ENCODE results near the gene HEATR1.

- TF ChIP-seq, protein P1, sequence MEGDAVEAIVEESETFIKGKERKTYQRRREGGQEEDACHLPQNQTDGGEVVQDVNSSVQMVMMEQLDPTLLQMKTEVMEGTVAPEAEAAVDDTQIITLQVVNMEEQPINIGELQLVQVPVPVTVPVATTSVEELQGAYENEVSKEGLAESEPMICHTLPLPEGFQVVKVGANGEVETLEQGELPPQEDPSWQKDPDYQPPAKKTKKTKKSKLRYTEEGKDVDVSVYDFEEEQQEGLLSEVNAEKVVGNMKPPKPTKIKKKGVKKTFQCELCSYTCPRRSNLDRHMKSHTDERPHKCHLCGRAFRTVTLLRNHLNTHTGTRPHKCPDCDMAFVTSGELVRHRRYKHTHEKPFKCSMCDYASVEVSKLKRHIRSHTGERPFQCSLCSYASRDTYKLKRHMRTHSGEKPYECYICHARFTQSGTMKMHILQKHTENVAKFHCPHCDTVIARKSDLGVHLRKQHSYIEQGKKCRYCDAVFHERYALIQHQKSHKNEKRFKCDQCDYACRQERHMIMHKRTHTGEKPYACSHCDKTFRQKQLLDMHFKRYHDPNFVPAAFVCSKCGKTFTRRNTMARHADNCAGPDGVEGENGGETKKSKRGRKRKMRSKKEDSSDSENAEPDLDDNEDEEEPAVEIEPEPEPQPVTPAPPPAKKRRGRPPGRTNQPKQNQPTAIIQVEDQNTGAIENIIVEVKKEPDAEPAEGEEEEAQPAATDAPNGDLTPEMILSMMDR (conservative IDR thresholded peaks at IDR 0.05) = no peak
- no peak for TF ChIP-seq EZH2 (IDR thresholded peaks at IDR 0.05; ENCODE audit: low read depth)
These were observed 80.0 kb downstream of the HEATR1 start for GRCh38 chr1:236524142-236524894.
